ENCODE measurements around the gene ACKR2.

- TF ChIP-seq CTCF (tag by site-specific recombination; IDR thresholded peaks at IDR 0.05): no peak
- TF ChIP-seq PRDM4 (tag by site-specific recombination; IDR thresholded peaks at IDR 0.05): no peak
- no peak for TF ChIP-seq ZSCAN5A (tag by site-specific recombination; IDR thresholded peaks at IDR 0.05)
Observed at GRCh38 chr3:42790714-42791229, 18.5 kb upstream of the ACKR2 start.

Data from HEK293 (cell line).